Ovary (tissue), 3 donors: ENCODE data around the gene ADORA3.

Experiments
- EP300 ChIP-seq: sonication (generic); formaldehyde crosslinking; IDR thresholded peaks from one replicate; pipeline ENCODE4 v1.6.1; 2017; ENCODE audit warnings: antibody characterized with exemption
- POLR2A ChIP-seq: fragments of 450-650 bp; IDR thresholded peaks from one replicate; pipeline ENCODE4 v1.6.1; 2017; ENCODE audit warnings: antibody characterized with exemption, mild to moderate bottlenecking, moderate library complexity
- TF ChIP-seq, protein P1 (sequence below), 3 donors: fragments of 450-650 bp in 2 of 3; fragments of 200-600 bp in 1 of 3; IDR thresholded peaks; one replicate each; pipeline versions ENCODE4 v1.5.1 to v1.8.0; 2016 to 2022; ENCODE audit warnings: antibody characterized with exemption in 3 of 3, mild to moderate bottlenecking in 1 of 3
- donor health status: DM: no; HTN: no; CAD: no.

DNA sequence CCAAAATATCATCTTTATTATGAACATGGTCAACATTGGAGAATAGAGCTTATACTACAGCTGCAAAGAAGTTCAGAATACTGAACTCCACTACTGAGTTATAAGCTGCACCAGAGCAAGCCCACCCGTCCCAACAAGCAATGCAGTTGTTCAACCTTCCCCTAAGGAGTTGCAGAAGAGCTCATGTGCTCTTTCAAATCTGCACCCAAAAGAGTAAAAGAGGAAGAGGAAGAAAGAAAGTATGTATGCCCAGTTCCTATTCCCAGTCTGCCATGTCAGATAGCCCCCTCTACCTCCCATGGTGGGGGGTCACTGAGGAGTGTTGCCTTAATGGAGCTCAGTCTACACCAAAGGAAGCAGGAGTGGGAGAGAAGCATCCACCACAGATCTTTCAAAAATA lies 22.8 kb downstream of the ADORA3 start:
- TF ChIP-seq EP300, result no peak
- TF ChIP-seq, protein P1, sequence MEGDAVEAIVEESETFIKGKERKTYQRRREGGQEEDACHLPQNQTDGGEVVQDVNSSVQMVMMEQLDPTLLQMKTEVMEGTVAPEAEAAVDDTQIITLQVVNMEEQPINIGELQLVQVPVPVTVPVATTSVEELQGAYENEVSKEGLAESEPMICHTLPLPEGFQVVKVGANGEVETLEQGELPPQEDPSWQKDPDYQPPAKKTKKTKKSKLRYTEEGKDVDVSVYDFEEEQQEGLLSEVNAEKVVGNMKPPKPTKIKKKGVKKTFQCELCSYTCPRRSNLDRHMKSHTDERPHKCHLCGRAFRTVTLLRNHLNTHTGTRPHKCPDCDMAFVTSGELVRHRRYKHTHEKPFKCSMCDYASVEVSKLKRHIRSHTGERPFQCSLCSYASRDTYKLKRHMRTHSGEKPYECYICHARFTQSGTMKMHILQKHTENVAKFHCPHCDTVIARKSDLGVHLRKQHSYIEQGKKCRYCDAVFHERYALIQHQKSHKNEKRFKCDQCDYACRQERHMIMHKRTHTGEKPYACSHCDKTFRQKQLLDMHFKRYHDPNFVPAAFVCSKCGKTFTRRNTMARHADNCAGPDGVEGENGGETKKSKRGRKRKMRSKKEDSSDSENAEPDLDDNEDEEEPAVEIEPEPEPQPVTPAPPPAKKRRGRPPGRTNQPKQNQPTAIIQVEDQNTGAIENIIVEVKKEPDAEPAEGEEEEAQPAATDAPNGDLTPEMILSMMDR (IDR thresholded peaks at IDR 0.05), result no peak
- no peak for TF ChIP-seq POLR2A
